ENCODE measurements around the gene SPEN. TPM values are rescaled to one million over a fixed set of nuclear protein-coding genes. Genes with fewer than 3 reads are reported as not detected.
"Not testable (repeated sequence)": the region's sequence is repeated elsewhere in the genome, so short reads cannot be mapped to it uniquely, and the experiment has no call there.

The SPEN gene
- total RNA-seq, 2 experiments from 2014 or later: 59.8 to 60.3 TPM

GRCh38 chr1:15975805-15976680 lies 128.5 kb downstream of the SPEN start, which contains the start of gene ZBTB17:
TSS of gene ZBTB17 (minus strand) at chr1:15976101. CDS start at chr1:15948495, 27,606 bp downstream.
- no peaks in the 10 kb centered on the region for H3K27me3 Mint-ChIP-seq
- peaks cover 36% of the 10 kb centered on the region for H3K4me1 Mint-ChIP-seq (ENCODE audit: low read depth)
- TF ChIP-seq, protein P1, sequence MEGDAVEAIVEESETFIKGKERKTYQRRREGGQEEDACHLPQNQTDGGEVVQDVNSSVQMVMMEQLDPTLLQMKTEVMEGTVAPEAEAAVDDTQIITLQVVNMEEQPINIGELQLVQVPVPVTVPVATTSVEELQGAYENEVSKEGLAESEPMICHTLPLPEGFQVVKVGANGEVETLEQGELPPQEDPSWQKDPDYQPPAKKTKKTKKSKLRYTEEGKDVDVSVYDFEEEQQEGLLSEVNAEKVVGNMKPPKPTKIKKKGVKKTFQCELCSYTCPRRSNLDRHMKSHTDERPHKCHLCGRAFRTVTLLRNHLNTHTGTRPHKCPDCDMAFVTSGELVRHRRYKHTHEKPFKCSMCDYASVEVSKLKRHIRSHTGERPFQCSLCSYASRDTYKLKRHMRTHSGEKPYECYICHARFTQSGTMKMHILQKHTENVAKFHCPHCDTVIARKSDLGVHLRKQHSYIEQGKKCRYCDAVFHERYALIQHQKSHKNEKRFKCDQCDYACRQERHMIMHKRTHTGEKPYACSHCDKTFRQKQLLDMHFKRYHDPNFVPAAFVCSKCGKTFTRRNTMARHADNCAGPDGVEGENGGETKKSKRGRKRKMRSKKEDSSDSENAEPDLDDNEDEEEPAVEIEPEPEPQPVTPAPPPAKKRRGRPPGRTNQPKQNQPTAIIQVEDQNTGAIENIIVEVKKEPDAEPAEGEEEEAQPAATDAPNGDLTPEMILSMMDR (IDR thresholded peaks at IDR 0.05): no peak
- ATAC-seq (peak; percentile 84), DNase-seq (peak; percentile 98)
- peaks cover 28% of the 10 kb centered on the region for H3K36me3 Mint-ChIP-seq (ENCODE audit: low read depth)
- no peaks in the 10 kb centered on the region for H3K9me3 Mint-ChIP-seq
- intact Hi-C loops (cut with micrococcal nuclease): no loop called here
- ChIA-PET CTCF (interaction anchor here (0.9 to 2.8 kb wide), 15 partner anchors 10 to 184 kb away, joined by 3 to 14 read pairs (median 4); no protein-coding TSS in a partner anchor), POLR2A (interaction anchor here (1.0 to 5.0 kb wide), 8 partner anchors 10 to 142 kb away, joined by 3 to 69 read pairs (median 8); no protein-coding TSS in a partner anchor)
- peak within 1 kb of the TSS; percentile 89 for H3K27ac Mint-ChIP-seq
- peak within 1 kb of the TSS; percentile 85 for H3K4me3 Mint-ChIP-seq

- H3K27me3 Mint-ChIP-seq; H3K4me3 Mint-ChIP-seq; DNase-seq; H3K9me3 Mint-ChIP-seq; intact Hi-C loops (cut with micrococcal nuclease); ATAC-seq; H3K27ac Mint-ChIP-seq; POLR2A ChIA-PET; CTCF ChIA-PET: not testable (repeated sequence)
- Mint-ChIP-seq H3K36me3 (ENCODE audit: low read depth) (peaks cover 15% of the 10 kb centered on the region), H3K4me1 (ENCODE audit: low read depth) (peaks cover 25% of the 10 kb centered on the region)
These were observed 130.4 kb downstream of the SPEN start for GRCh38 chr1:15977947-15978346.

GRCh38 chr1:15981679-15982078 lies 134.2 kb downstream of the SPEN start:
- POLR2A ChIA-PET: no interaction called here
- H3K27me3 Mint-ChIP-seq: peaks cover 2% of the 10 kb centered on the region
- H3K27ac Mint-ChIP-seq: no peak overlapping the region
- DNase-seq: no peak
- no peaks in the 10 kb centered on the region for H3K36me3 Mint-ChIP-seq (ENCODE audit: low read depth)
- TF ChIP-seq, protein P1 (IDR thresholded peaks at IDR 0.05): no peak
- intact Hi-C loops (cut with micrococcal nuclease): no loop called here
- peaks cover 26% of the 10 kb centered on the region for H3K4me1 Mint-ChIP-seq (ENCODE audit: low read depth)
- CTCF ChIA-PET: no interaction called here
- no peak for ATAC-seq
- peaks cover 6% of the 10 kb centered on the region for H3K9me3 Mint-ChIP-seq
- H3K4me3 Mint-ChIP-seq: no peak overlapping the region

DNA sequence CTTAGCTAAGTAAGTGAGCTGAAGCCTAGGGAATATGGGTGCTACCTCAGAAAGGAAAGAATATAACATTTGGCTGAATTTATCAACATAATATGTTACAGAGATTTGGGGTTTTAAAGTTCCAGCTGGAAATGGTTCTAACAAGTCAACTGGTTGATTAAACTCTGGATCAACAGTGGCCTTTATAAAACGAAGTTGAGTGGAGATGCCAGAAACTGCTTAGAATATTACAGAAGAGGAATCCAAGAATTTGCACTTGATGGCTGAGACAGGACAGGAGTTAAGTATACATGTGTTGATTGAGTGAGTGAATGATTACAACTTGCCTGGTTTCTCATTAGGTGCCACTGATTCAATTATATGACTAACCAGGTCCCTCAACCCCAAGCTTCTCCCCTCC lies 135.8 kb downstream of the SPEN start:
- Mint-ChIP-seq H3K27ac (no peak overlapping the region), H3K4me3 (no peak overlapping the region), H3K27me3 (peaks cover 2% of the 10 kb centered on the region), H3K36me3 (ENCODE audit: low read depth) (no peaks in the 10 kb centered on the region), H3K9me3 (peaks cover 6% of the 10 kb centered on the region), H3K4me1 (ENCODE audit: low read depth) (peaks cover 25% of the 10 kb centered on the region)
- intact Hi-C loops (cut with micrococcal nuclease): no loop called here
- ATAC-seq (no peak), DNase-seq (no peak)
- CTCF ChIA-PET: interaction anchor here (1.0 to 1.1 kb wide), 2 partner anchors 24 to 168 kb away, joined by 3 to 4 read pairs; no protein-coding TSS in a partner anchor
- TF ChIP-seq, protein P1 (IDR thresholded peaks at IDR 0.05): no peak
- POLR2A ChIA-PET: no interaction called here

DNA sequence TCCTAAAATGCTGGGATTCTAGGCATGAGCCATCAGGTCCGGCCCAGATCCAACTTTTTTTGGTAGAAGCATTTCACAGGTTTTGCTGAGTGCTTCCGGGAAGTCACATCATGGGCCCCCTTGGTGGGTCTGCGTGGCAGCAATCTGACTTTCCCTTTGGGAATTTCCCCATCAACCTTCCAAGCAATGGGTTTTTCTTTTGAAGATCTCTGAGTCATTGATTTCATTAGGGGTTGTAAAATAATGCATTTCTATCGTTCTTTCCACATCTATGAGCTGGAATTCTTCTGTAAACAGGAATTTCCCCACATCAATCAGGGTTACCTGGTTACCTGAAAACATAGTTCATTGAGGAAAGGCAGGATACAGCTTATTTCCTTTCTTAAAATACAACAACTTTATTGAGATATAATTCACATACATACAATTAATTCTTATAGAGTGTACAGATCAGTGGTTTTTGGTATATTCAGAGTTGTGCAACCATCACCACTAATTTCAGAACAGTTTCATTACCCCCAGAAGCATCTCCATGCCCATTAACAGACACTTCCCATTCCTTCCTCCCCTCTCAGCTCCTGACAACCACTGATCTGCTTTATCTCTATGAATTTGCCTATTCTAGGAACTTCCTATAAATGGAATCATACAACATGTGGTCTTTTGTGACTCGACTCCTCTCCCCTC lies 138.2 kb downstream of the SPEN start:
- peaks cover 25% of the 10 kb centered on the region for H3K4me1 Mint-ChIP-seq (ENCODE audit: low read depth)
- TF ChIP-seq, protein P1 (IDR thresholded peaks at IDR 0.05): no peak
- DNase-seq: no peak
- intact Hi-C loops (cut with micrococcal nuclease): no loop called here
- H3K27me3 Mint-ChIP-seq: peaks cover 2% of the 10 kb centered on the region
- H3K36me3 Mint-ChIP-seq (ENCODE audit: low read depth): no peaks in the 10 kb centered on the region
- H3K9me3 Mint-ChIP-seq: peaks cover 6% of the 10 kb centered on the region
- ATAC-seq: no peak
- no peak overlapping the region for H3K4me3 Mint-ChIP-seq
- H3K27ac Mint-ChIP-seq: peak overlapping the region; percentile 45
- ChIA-PET CTCF (interaction anchor here (0.7 to 1.5 kb wide), 4 partner anchors 22 to 194 kb away, joined by 3 to 7 read pairs (median 4); no protein-coding TSS in a partner anchor), POLR2A (interaction anchor here (0.9 to 1.9 kb wide), 3 partner anchors 10 to 152 kb away, joined by 4 to 7 read pairs (median 7); partner anchors contain the start of gene ZBTB17)
